NCI-H1092 treated with DMSO at 0.1 percent for 48 hours (cell line): Measurements from ENCODE around the gene SCLY.

Experiments
- DNase-seq: peaks from one replicate; lab custom pipeline; 2025; lab: John Stamatoyannopoulos, UW

Gene SCLY

GRCh38 chr2:238140721-238141540 lies 80.1 kb downstream of the SCLY start:
- no peak for DNase-seq

- DNase-seq, result peak; percentile 25
These were observed 80.9 kb downstream of the SCLY start for GRCh38 chr2:238141541-238142318.

GRCh38 chr2:238142382-238143205 lies 81.8 kb downstream of the SCLY start:
- DNase-seq, result no peak

- peak; percentile 2 for DNase-seq
These were observed 82.6 kb downstream of the SCLY start for GRCh38 chr2:238143239-238143951.

- no peak for DNase-seq
These were observed 83.5 kb downstream of the SCLY start for GRCh38 chr2:238144262-238144661.

GRCh38 chr2:238145046-238145445 lies 84.2 kb downstream of the SCLY start:
- DNase-seq, result no peak

- DNase-seq, result no peak
These were observed 85.0 kb downstream of the SCLY start for GRCh38 chr2:238145851-238146250.

GRCh38 chr2:238146884-238147544 lies 86.2 kb downstream of the SCLY start:
- DNase-seq, result no peak

GRCh38 chr2:238148981-238149380 lies 88.2 kb downstream of the SCLY start:
- DNase-seq, result no peak
